Cardiac septum (tissue), 1 donor: ENCODE data around the gene SLC25A48. TPM values are rescaled to one million over a fixed set of nuclear protein-coding genes. Genes with fewer than 3 reads are reported as not detected.
"Not testable (repeated sequence)": the region's sequence is repeated elsewhere in the genome, so short reads cannot be mapped to it uniquely, and the experiment has no call there.

Source experiments
- DNase-seq: peaks from one replicate; pipeline ENCODE4 v3.0.0-alpha.2; 2020; ENCODE audit warnings: low spot score
- intact Hi-C: fragments of 100-400 bp; cut with DNase I; formaldehyde crosslinking; loops from one replicate; pipeline ENCODE4 v1.14.0; 2022
- total RNA-seq: library from RNA; stranded (reverse); fragmentation: NEBNext Ultra II Directional; extraction: Animal tissue kit (Norgen Biotek cat#: 25700); gene quantifications from one replicate; pipeline ENCODE4 v1.2.1, GENCODE V29; 2021
- donor health status: DM: no; HTN: no; CAD: no.

The SLC25A48 gene
- total RNA-seq, 1 donor from 2014 or later: not detected

- DNase-seq: no peak
- intact Hi-C loops: no loop called here
Measured at GRCh38 chr5:135828782-135829127, 5.7 kb upstream of the SLC25A48 start.

- intact Hi-C loops: no loop called here
- no peak for DNase-seq
Measured at GRCh38 chr5:135829179-135829578, 5.3 kb upstream of the SLC25A48 start.

- intact Hi-C loops: loop anchor here (1.0 to 10.0 kb wide), 2 partner anchors 270 to 365 kb away; no protein-coding TSS in a partner anchor
- DNase-seq: no peak
Measured at GRCh38 chr5:135829681-135830383, 4.6 kb upstream of the SLC25A48 start.

DNA sequence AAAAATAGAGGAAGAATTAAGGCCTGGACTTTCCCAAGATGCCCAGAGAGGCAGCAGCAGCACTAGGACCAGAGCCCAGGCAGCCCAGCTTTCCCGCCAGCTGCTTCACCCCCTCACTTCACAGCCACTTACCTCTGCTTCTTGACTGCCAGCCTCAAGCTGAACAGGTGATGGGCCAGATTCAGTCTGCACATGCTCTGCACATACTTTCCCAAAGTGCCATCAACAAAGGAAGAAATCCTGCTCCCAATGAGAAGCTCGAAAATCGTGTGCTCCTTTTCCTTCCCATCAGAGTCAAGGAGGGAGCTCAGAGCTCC is 4.1 kb upstream of the SLC25A48 start:
- no peak for DNase-seq
- intact Hi-C loops: loop anchor here (1.0 to 10.0 kb wide), 2 partner anchors 270 to 366 kb away; no protein-coding TSS in a partner anchor

DNA sequence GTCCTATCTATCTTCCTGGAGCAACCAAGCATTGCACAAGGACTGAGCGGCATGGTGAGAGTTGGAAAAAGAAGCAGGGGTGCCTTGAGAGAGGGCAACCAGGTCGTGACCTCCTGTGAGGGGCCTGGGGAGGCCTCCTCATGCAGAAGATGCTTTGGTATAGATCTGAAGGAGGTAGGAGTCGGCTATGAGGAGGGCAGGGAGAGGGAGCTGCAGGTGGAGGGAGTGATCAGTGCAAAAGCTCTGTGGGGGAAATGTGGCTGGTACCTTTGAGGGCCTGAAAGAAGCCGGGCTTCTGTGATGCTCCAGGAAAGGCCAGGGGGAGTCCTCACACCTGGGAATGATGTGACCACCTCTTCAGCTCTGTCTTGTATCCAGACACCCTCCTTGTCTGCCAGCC is 3.6 kb upstream of the SLC25A48 start:
- DNase-seq: no peak
- intact Hi-C loops: loop anchor here (1.0 to 10.0 kb wide), 2 partner anchors 271 to 366 kb away; no protein-coding TSS in a partner anchor

DNA sequence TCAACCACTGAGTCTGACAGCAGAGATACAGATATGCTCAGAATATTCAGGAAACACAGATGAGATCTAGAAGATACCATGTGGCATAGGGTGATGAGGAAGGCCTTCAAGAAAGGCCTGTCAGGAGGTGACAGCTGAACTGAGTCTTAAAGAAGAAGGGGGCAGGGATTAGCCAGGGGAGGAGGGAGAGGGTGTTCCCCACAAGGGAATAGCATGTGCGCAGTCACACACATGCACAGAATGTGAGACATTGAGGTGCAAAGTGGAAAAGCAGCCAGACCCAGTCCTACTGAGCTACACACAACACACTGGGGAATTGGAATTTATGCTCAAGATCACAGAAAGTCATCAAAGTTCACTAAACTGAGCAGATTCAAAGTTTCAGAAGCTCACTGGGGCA is 3.0 kb upstream of the SLC25A48 start:
- intact Hi-C loops: loop anchor here (10.0 kb wide), 1 partner anchor 367 kb away; no protein-coding TSS in a partner anchor
- DNase-seq: no peak

DNA sequence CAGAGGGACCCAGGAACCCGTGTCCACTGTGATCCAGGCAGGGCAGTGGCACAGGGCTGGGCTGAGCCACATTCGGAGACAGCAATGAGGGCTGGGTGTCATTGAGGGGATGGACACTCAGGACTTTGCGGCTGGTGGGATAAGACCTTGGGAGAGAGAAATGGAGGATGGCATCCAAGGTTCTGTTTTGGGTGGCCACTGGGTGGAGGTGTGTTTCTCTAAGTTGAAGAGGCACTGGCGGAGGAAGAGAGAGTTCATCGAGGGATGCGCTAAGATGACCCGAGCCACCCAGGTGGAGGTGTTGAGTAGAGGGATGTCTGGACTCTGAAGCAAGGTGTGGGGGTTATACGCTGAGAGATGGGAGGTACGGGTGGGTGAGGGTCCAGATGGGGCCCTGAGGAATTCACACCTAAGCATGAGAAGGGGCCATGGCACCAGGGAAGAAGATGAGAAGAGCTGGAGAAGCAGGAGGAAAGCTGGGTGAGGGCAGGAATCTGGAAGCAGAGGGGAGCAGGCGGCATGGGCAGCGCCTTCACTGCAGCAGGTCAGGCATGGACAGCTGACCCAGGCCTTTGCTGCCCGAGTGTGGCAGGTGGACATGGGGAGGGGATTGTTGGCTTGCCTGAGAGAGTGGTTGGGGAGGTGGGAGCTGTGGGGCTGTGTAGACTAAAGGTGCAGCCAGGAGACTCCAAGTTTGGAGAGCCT is 2.5 kb upstream of the SLC25A48 start:
- intact Hi-C loops: loop anchor here (10.0 kb wide), 1 partner anchor 367 kb away; no protein-coding TSS in a partner anchor
- DNase-seq: no peak

DNA sequence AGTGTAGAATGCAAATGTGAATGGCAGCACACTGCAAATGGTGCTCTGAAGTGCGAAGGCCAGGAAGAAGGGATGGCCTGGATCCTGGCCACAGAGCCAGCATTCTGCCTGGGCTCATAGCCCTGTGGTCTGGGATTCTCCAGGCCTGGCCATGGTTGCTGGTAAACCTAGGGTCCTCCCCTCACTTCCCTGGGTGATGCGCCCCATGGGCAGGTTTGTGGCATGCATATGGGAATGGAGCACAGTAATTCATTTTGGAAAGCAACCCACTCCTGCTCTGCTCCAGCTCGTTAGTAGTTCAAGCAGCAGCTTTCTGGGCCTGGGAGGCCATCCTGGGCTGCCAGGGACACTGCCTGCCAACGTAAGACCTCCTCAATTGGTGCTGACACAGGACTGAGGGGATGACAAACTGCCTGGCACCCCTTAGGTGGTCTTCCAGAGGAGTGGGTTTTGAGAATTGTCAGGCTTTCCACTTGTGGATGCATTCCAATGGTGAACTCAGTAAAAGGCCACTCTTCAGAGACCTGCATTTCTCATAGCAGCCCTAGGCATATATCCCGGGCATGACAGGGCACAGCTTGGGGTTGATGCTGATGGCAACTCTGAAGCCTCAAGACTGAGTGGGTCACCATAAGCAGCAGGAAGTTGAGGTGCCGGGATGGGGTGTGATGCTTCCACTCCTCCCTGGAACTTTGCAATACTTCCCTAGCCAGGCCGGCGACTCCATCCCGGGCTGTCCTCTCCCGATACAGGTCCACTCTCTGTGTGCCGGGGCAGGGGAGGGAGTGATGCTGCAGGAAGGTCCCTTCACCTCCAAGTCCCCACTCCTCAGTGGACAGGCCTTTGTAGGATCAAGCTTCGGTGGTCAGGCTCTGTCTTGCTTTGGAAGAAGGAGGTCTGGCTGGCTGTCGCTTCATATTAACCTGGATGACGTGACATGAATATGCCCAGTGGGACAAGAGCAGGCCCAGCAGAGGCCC is 1.2 kb upstream of the SLC25A48 start:
- DNase-seq: no peak
- intact Hi-C loops: loop anchor here (10.0 kb wide), 1 partner anchor 368 kb away; no protein-coding TSS in a partner anchor

GRCh38 chr5:135833961-135834638 is 363 bp upstream of the SLC25A48 start:
- no peak for DNase-seq
- intact Hi-C loops: loop anchor here (10.0 kb wide), 1 partner anchor 369 kb away; no protein-coding TSS in a partner anchor

DNA sequence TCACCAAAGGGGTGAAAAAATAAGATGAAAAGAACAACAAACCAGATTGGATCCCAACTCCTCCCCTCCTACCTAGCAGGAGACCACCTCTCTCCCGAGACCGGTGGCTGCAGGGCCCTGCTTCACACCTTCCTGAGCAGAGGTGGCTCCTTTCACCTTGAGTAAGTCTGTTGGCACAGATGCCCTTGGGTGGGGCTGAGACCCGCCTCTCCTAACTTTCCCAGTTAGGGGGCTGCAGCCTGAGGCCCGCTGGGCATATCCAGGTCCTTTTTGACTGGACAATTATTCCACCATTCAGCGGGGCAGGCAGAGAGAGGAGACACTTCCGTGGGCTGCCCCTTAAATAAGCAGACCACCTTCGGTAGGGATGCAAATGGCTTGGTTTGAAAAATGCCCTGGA is 1.3 kb downstream of the SLC25A48 start:
- intact Hi-C loops: loop anchor here (10.0 kb wide), 1 partner anchor 371 kb away; no protein-coding TSS in a partner anchor

DNA sequence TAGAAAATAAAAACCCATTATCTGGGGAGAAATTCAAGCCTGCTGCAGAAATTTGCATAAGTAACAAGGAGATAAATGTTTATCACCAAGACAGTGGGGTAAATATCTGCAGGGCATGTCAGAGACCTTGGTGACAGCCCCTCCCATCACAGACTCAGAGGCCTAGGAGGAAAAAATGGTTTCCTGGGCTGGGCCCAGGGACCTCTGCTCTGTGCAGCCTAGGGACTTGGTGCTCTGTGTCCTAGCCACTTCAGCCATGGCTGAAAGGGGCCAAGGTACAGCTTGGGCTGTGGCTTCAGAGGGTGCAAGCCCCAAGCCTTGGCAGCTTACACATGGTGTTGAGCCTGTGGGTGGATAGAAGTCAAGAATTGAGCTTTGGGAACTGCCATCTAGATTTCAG is 3.9 kb downstream of the SLC25A48 start:
- DNase-seq: not testable (repeated sequence)
- intact Hi-C loops: loop anchor here (10.0 kb wide), 1 partner anchor 374 kb away; no protein-coding TSS in a partner anchor

More for the DNA sequence above, 1.3 kb downstream of the SLC25A48 start:
- no peak for DNase-seq

- intact Hi-C loops: loop anchor here (10.0 kb wide), 1 partner anchor 375 kb away; no protein-coding TSS in a partner anchor
- no peak for DNase-seq
Measured at GRCh38 chr5:135839566-135839965, 5.1 kb downstream of the SLC25A48 start.

DNA sequence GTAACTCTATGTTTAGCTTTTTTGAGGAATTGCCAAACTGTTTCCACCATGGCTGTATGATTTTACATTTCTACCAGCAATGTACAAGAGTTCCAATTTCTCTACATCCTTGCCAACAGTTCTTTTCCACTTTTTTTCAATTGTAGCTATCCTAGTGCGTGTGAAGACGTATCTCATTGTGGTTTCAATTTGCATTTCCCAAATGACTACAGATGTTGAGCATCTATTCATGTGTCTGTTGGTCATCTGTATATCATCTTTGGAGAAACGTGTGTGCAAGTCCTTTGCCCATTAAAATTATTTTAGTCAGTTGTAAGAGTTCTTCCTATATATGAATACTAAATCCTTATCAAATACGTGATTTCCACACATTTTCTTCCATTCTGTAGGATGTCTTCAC is 6.5 kb downstream of the SLC25A48 start:
- intact Hi-C loops: no loop called here
- DNase-seq: no peak

DNA sequence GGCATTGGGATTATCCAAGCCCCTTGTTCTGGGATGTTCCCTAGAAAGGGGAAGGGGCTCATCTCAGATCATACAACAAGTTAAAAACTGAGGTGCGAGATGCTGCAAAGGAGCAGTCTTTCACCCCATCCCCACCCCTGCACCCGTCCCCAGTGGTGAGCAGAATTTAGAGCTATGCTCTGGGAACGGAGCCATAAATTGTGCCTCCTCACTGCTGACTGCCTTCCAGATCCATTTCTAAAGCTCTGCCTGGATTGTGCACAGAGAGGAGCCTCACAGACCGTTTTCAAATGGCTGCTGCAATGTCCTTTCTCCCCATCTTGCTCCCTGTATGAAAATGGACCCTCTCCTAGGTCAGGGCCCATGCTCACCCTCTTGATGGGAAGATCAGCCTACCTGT is 8.3 kb downstream of the SLC25A48 start:
- intact Hi-C loops: no loop called here
- no peak for DNase-seq

- DNase-seq: peak; percentile 56
- intact Hi-C loops: no loop called here
Measured at GRCh38 chr5:135843571-135844337, 9.3 kb downstream of the SLC25A48 start.

DNA sequence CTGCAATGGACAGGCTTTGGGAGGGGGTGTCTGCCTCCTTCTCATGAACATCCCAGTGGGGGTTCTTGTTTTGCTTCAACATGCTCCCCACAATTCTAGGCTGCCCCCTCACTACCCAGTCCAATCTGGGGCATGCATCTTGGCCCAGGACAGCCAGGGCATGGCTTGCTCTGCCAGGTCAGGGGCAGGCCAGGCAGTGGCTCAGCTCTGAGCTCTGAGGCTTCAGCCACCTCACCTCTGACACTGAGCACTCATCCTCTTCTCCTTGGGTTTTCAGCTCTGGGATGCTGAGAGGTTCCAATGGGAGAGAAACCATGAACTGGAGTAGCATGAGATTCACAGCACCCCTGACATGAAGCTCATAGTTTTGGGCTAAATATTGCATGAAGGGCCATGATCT is 11.8 kb downstream of the SLC25A48 start:
- intact Hi-C loops: no loop called here
- DNase-seq: peak; percentile 60

GRCh38 chr5:135847976-135848375 is 13.5 kb downstream of the SLC25A48 start:
- no peak for DNase-seq
- intact Hi-C loops: no loop called here

GRCh38 chr5:135850231-135850630 is 15.8 kb downstream of the SLC25A48 start:
- intact Hi-C loops: no loop called here

More at GRCh38 chr5:135850231-135850630, 15.8 kb downstream of the SLC25A48 start:
- DNase-seq: peak; percentile 73
